ENCODE data around the gene RFC4.

DNA sequence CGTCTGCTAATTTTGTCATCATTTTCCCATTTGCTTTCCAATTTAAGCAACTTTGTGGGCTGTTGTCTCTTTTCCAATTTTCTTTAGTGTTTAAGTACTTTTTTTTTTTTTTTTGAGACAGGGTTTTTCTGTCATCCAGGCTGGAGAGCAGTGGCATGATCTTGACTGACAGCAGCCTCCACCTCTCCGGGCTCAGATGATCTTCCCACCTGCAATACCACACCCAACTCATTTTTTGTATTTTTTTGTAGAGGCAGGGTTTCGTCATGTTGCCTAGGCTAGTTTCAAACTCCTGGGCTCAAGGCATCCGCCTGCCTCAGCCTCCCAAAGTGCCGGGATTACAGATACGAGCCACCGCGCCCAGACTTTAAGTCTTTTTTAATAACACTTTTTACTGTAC, 49.1 kb downstream of the RFC4 start:
- TF ChIP-seq, protein P1, sequence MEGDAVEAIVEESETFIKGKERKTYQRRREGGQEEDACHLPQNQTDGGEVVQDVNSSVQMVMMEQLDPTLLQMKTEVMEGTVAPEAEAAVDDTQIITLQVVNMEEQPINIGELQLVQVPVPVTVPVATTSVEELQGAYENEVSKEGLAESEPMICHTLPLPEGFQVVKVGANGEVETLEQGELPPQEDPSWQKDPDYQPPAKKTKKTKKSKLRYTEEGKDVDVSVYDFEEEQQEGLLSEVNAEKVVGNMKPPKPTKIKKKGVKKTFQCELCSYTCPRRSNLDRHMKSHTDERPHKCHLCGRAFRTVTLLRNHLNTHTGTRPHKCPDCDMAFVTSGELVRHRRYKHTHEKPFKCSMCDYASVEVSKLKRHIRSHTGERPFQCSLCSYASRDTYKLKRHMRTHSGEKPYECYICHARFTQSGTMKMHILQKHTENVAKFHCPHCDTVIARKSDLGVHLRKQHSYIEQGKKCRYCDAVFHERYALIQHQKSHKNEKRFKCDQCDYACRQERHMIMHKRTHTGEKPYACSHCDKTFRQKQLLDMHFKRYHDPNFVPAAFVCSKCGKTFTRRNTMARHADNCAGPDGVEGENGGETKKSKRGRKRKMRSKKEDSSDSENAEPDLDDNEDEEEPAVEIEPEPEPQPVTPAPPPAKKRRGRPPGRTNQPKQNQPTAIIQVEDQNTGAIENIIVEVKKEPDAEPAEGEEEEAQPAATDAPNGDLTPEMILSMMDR (IDR thresholded peaks at IDR 0.05): no peak
- TF ChIP-seq POLR2A (IDR thresholded peaks at IDR 0.05): no peak
